Right lobe of liver (tissue), 4 donors: ENCODE data around the gene THSD7B.

ENCODE experiments used
- CTCF ChIP-seq, 4 donors: fragments of 200-600 bp in 3 of 4; fragments of 450-650 bp in 1 of 4; IDR thresholded peaks; one replicate each; pipeline versions ENCODE4 v1.5.1 to v1.8.0; 2016 to 2022; ENCODE audit warnings: antibody characterized with exemption in 4 of 4, mild to moderate bottlenecking in 2 of 4
- POLR2A ChIP-seq: fragments of 450-650 bp; IDR thresholded peaks from one replicate; pipeline ENCODE4 v1.6.1; 2017; ENCODE audit warnings: antibody characterized with exemption, mild to moderate bottlenecking
- donor health status: DM: no; HTN: no; CAD: no.
- donor health status: DM: no; HTN: no; CAD: no.
- donor health status: DM: no; HTN: yes; CAD: no.

DNA sequence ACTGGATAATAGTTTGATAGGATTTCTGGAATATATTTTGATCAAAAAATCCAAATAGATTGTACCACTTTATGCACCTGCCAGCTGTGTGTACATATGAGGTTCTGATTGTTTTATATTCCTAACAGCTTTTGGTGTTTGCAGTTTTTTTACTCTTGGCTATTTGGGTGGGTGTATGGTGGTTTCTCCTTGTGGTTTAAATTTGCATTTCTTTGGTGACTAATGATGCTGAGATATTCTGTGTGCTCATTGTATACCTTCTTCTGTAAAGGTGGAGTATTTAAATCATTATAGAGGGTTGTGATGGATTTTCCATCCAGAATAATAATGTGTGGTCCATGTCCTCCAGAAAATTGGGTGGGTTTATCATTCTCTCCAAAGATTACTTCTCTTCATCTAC, 372.9 kb downstream of the THSD7B start:
- no peak for TF ChIP-seq POLR2A
- TF ChIP-seq CTCF (IDR thresholded peaks at IDR 0.05) = no peak
